HepG2 (cell line): ENCODE data around the gene ABTB2. TPM values are rescaled to one million over a fixed set of nuclear protein-coding genes. Genes with fewer than 3 reads are reported as not detected.

ENCODE experiments used
- ATAC-seq: fragments of 200-7000 bp; cut with Tn5 transposase; 3 replicates; pipeline ENCODE4 v1.9.1; 2020; ENCODE audit warnings: mild to moderate bottlenecking, moderate library complexity
- BruUV-seq: library from RNA; stranded (reverse); fragments of 400-500 nt; replicated peaks from 2 replicates; lab custom pipeline; 2021; lab: Mats Ljungman, UMichigan
- CTCF ChIA-PET: fragments of 300-600 bp; formaldehyde crosslinking; extraction: SDS; loops from one replicate; lab custom pipeline; 2021; ENCODE audit warnings: low total read pairs, inconsistent platforms, low intra/inter-chr PET ratio; lab: Yijun Ruan, JAX
- POLR2A ChIA-PET: fragments of 350-600 bp; sonication (Branson Sonifier 250); formaldehyde crosslinking; loops from one replicate; lab custom pipeline; 2020; ENCODE audit warnings: antibody characterized with exemption, inconsistent platforms; lab: Yijun Ruan, JAX
- DNase-seq: peaks from one replicate; pipeline ENCODE4 v3.0.0-alpha.2; 2015; ENCODE audit warnings: low spot score
- FAIRE-seq: peaks from 3 replicates; lab custom pipeline; 2011; peaks lifted over from hg19 to GRCh38; lab: Jason Lieb, UNC
- H2AFZ ChIP-seq: one replicate; pipeline ENCODE4 v1.6.1; 2011; ENCODE audit warnings: low read length, inconsistent platforms
- H3K27ac ChIP-seq: fragments of 300-600 bp; 3 replicates; pipeline ENCODE4 v1.8.0; 2011; ENCODE audit warnings: mixed run types, mild to moderate bottlenecking, mixed read lengths, low read length, inconsistent platforms; ENCODE audit not compliant: insufficient read depth; ENCODE audit errors: extremely low read length
- H3K27me3 ChIP-seq, 2 experiments: fragments of 200-600 bp in 1 of 2; 2 replicates in 1 of 2; 3 replicates in 1 of 2; pipeline versions ENCODE4 v1.6.0 to v1.8.0; 2011; ENCODE audit warnings: low read length in 2 of 2, mild to moderate bottlenecking in 2 of 2, moderate library complexity in 2 of 2, inconsistent platforms in 1 of 2; ENCODE audit not compliant: insufficient read depth in 2 of 2, control insufficient read depth in 1 of 2
- H3K36me3 ChIP-seq, 2 experiments: fragments of 200-600 bp in 1 of 2; replicated peaks in 1 of 2; 2 replicates in 1 of 2; 3 replicates in 1 of 2; pipeline versions ENCODE4 v1.5.1 to v1.8.0; 2011; ENCODE audit warnings: low read length in 2 of 2, inconsistent platforms in 1 of 2; ENCODE audit not compliant: insufficient read depth in 2 of 2, control insufficient read depth in 1 of 2
- H3K4me1 ChIP-seq: 2 replicates; pipeline ENCODE4 v1.5.1; 2012; ENCODE audit warnings: low read length, inconsistent platforms; ENCODE audit not compliant: insufficient read depth
- H3K4me2 ChIP-seq: 2 replicates; pipeline ENCODE4 v1.6.0; 2011; ENCODE audit warnings: low read depth, low read length, inconsistent platforms
- H3K4me3 ChIP-seq, 3 experiments: fragments of 200-600 bp in 1 of 3; sonication (generic), shearing (Covaris generic) in 1 of 3; replicated peaks in 1 of 3; 2 replicates each; pipeline ENCODE4 v1.5.1; 2011 to 2016; ENCODE audit warnings: low read length in 3 of 3, inconsistent platforms in 2 of 3, low read depth in 2 of 3, mild to moderate bottlenecking in 2 of 3, control low read depth in 1 of 3, mixed read lengths in 1 of 3; ENCODE audit not compliant: insufficient read depth in 1 of 3
- H3K79me2 ChIP-seq: one replicate; pipeline ENCODE4 v1.6.1; 2011; ENCODE audit warnings: low read length, inconsistent platforms; ENCODE audit not compliant: insufficient read depth
- H3K9ac ChIP-seq: 2 replicates; pipeline ENCODE4 v1.6.0; 2011; ENCODE audit warnings: mild to moderate bottlenecking, low read depth, low read length, inconsistent platforms; ENCODE audit not compliant: insufficient read depth
- H3K9me3 ChIP-seq: 2 replicates; pipeline ENCODE4 v1.5.1; 2012; ENCODE audit warnings: mild to moderate bottlenecking, low read length
- H4K20me1 ChIP-seq: 2 replicates; pipeline ENCODE4 v1.6.0; 2011; ENCODE audit warnings: inconsistent platforms, mild to moderate bottlenecking, low read length, moderate library complexity; ENCODE audit not compliant: insufficient read depth
- BHLHE40 ChIP-seq: IDR thresholded peaks from 2 replicates; pipeline ENCODE4 v1.6.1; 2011; ENCODE audit warnings: low read length, improper control_type of control experiment
- DMAP1 ChIP-seq: IDR thresholded peaks from 2 replicates; pipeline ENCODE4 v1.6.1; 2016
- FOXA1 ChIP-seq, 2 experiments: fragments of 450-650 bp in 1 of 2; sonication (generic) in 1 of 2; formaldehyde crosslinking in 1 of 2; IDR thresholded peaks; 2 replicates each; pipeline versions ENCODE4 v1.4.0 to v1.6.1; 2016 to 2020; ENCODE audit warnings: missing genetic modification reagents in 1 of 2
- GABPA ChIP-seq, 2 experiments: IDR thresholded peaks; 2 replicates each; pipeline ENCODE4 v1.6.1; 2011 to 2016; ENCODE audit warnings: low read depth in 2 of 2, low read length in 1 of 2, missing biosample characterization in 1 of 2, missing genetic modification characterization in 1 of 2
- MXD1 ChIP-seq: sonication (generic); formaldehyde crosslinking; IDR thresholded peaks from 2 replicates; pipeline ENCODE4 v1.4.0; 2020; ENCODE audit warnings: mild to moderate bottlenecking, missing genetic modification reagents
- NCOA5 ChIP-seq: sonication (generic); formaldehyde crosslinking; IDR thresholded peaks from 2 replicates; pipeline ENCODE4 v1.4.0; 2020; ENCODE audit warnings: missing genetic modification reagents
- NFRKB ChIP-seq: fragments of 450-650 bp; IDR thresholded peaks from 2 replicates; pipeline ENCODE4 v1.6.1; 2017
- REPIN1 ChIP-seq: sonication (generic); formaldehyde crosslinking; IDR thresholded peaks from 2 replicates; pipeline ENCODE4 v1.8.0; 2022; ENCODE audit warnings: missing genetic modification reagents, low read depth, mild to moderate bottlenecking, borderline replicate concordance
- SETDB1 ChIP-seq: sonication (generic); formaldehyde crosslinking; IDR thresholded peaks from 2 replicates; pipeline ENCODE4 v1.5.1; 2020; ENCODE audit warnings: missing genetic modification reagents, mild to moderate bottlenecking, borderline replicate concordance
- TBX2 ChIP-seq: sonication (generic); formaldehyde crosslinking; IDR thresholded peaks from 2 replicates; pipeline ENCODE4 v1.5.0; 2020; ENCODE audit warnings: missing genetic modification reagents, mild to moderate bottlenecking, borderline replicate concordance
- TGIF2 ChIP-seq: IDR thresholded peaks from 2 replicates; pipeline ENCODE4 v1.6.1; 2016; ENCODE audit warnings: control low read depth, missing compliant biosample characterization
- ZNF10 ChIP-seq: sonication (generic); formaldehyde crosslinking; IDR thresholded peaks from 2 replicates; pipeline ENCODE4 v1.4.0; 2020; ENCODE audit warnings: mild to moderate bottlenecking, low read depth, missing genetic modification reagents, borderline replicate concordance
- ZNF296 ChIP-seq: sonication (generic); formaldehyde crosslinking; conservative IDR thresholded peaks from 2 replicates; pipeline ENCODE4 v1.5.0; 2020; ENCODE audit warnings: mild to moderate bottlenecking, missing genetic modification reagents
- ZNF513 ChIP-seq: sonication (generic); formaldehyde crosslinking; conservative IDR thresholded peaks from 2 replicates; pipeline ENCODE4 v1.5.0; 2020; ENCODE audit warnings: missing genetic modification reagents
- ZNF574 ChIP-seq: sonication (generic); formaldehyde crosslinking; IDR thresholded peaks from 2 replicates; pipeline ENCODE4 v1.4.0; 2020; ENCODE audit warnings: missing genetic modification reagents
- WGBS: methylation state at CpG from one replicate; pipeline ENCODE4 v1.1.6; 2017; ENCODE audit warnings: low lambda C conversion rate; 5-methylcytosine and 5-hydroxymethylcytosine counted together
- in situ Hi-C: cut with HindIII; loops from 2 replicates; pipeline ENCODE4 v1.10.0; 2017; ENCODE audit warnings: low pct_unique_long_range_greater_than_20kb; ENCODE audit not compliant: extremely low pct_ligation_motif_present
- intact Hi-C: fragments of 100-400 bp; cut with micrococcal nuclease; formaldehyde crosslinking; loops from one replicate; pipeline ENCODE4 v1.10.0; 2022; ENCODE audit not compliant: unreplicated experiment
- polyA plus RNA-seq, 8 experiments: library from polyadenylated mRNA; depleted of rRNA in 3 of 8; stranded (reverse) in 7 of 8; unstranded in 1 of 8; fragments of >200 nt; fragmentation: Illumina TruSeq in 4 of 8; extraction: Trizol in 4 of 8; gene quantifications; 2 replicates each; pipeline versions ENCODE4 v1.2.1 to v1.2.3, GENCODE V29; 2011 to 2016; ENCODE audit warnings: low read depth in 4 of 8, missing spikeins in 1 of 8, mixed read lengths in 1 of 8; ENCODE audit not compliant: insufficient read depth in 1 of 8
- total RNA-seq, 5 experiments: library from RNA; depleted of rRNA; stranded (reverse); fragments of >200 nt; fragmentation: Illumina TruSeq; extraction: Trizol; gene quantifications; 2 replicates each; pipeline ENCODE4 v1.2.3, GENCODE V29; 2016; ENCODE audit warnings: low read depth in 1 of 5
- TF ChIP-seq, protein P1 (sequence below): sonication (generic); formaldehyde crosslinking; IDR thresholded peaks from 2 replicates; pipeline ENCODE4 v1.4.0; 2020; ENCODE audit warnings: missing genetic modification reagents, low read depth, mild to moderate bottlenecking, borderline replicate concordance

Gene ABTB2
- total and polyA plus RNA-seq, 2 of the 13 experiments (the other 11 are each of a cell fraction or from before 2014, with no cell fraction given) = 5.1 to 15.4 TPM

DNA sequence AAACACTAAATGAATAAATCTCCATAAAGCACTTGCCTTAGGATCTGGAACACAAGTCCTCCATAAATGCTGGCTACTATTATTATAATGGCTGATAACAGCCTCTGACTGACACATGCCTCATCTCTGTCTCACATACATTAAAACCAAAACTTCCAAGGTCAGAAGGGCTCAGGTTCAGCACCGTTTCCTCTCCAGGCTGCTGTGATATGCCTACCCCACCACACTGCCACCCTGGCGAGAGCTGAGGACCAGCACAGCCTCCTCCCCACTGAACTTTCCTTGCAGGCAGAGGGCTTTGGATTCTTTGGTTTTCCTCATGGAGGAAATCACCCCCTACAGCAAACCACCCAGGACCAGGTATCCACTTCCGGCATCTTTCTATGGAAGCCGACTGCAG lies 112.8 kb downstream of the ABTB2 start:
- 97% methylated on average over 4 of the region's 4 CpGs for WGBS
- DNase-seq (no peak), ATAC-seq (no peak), FAIRE-seq (no peak)
- no peaks in the 10 kb centered on the region for H3K36me3 ChIP-seq
- no peak overlapping the region for H3K9ac ChIP-seq
- CTCF ChIA-PET = no interaction called here
- POLR2A ChIA-PET = no interaction called here
- no peaks in the 10 kb centered on the region for H3K9me3 ChIP-seq
- intact Hi-C loops (no loop called here), in situ Hi-C loops (no loop called here)
- H3K4me3 ChIP-seq = no peak overlapping the region
- peaks cover 9% of the 10 kb centered on the region; the same call in 1 of the 2 replicates for H4K20me1 ChIP-seq
- H3K27ac ChIP-seq = no peak overlapping the region
- TF ChIP-seq, protein P1, sequence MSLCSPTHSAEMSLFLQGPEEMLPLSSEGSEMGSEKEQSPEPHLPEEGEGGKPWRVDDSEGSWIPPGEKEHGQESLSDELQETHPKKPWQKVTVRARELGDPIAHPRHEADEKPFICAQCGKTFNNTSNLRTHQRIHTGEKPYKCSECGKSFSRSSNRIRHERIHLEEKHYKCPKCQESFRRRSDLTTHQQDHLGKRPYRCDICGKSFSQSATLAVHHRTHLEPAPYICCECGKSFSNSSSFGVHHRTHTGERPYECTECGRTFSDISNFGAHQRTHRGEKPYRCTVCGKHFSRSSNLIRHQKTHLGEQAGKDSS = no peak
- TF ChIP-seq REPIN1 (CRISPR knock-in tag) = no peak
- TF ChIP-seq NFRKB = no peak
- no peak for TF ChIP-seq BHLHE40
- no peak for TF ChIP-seq ZNF574 (CRISPR knock-in tag)
- no peak for TF ChIP-seq TBX2 (CRISPR knock-in tag)
- TF ChIP-seq DMAP1 (CRISPR knock-in tag) = no peak
- no peak for TF ChIP-seq ZNF296 (CRISPR knock-in tag)
- no peak for TF ChIP-seq ZNF513 (CRISPR knock-in tag)
- TF ChIP-seq TGIF2 (CRISPR knock-in tag) = no peak
- TF ChIP-seq NCOA5 = no peak
- TF ChIP-seq GABPA (IDR thresholded peaks at IDR 0.05; ENCODE audit: low read depth, low read length) = no peak
- TF ChIP-seq GABPA (CRISPR knock-in tag; IDR thresholded peaks at IDR 0.05; ENCODE audit: low read depth) = no peak
- no peak for TF ChIP-seq FOXA1 (IDR thresholded peaks at IDR 0.05)
- no peak for TF ChIP-seq FOXA1 (CRISPR knock-in tag; IDR thresholded peaks at IDR 0.05)
- TF ChIP-seq ZNF10 (CRISPR knock-in tag) = no peak
- no peak for TF ChIP-seq MXD1 (CRISPR knock-in tag)
- no peak for TF ChIP-seq SETDB1
- H3K79me2 ChIP-seq = peaks cover 3% of the 10 kb centered on the region
- BruUV-seq = no TSS peak
- no peaks in the 10 kb centered on the region for H3K27me3 ChIP-seq
- H3K4me1 ChIP-seq = peaks cover 44% of the 10 kb centered on the region
- no peak overlapping the region for H2AFZ ChIP-seq
- H3K4me2 ChIP-seq = no peak overlapping the region
